ENCODE data around the gene SKOR2.

GRCh38 chr18:47247036-47247415 is 4.4 kb downstream of the SKOR2 start:
- TF ChIP-seq CEBPZ (IDR thresholded peaks at IDR 0.05; ENCODE audit: borderline replicate concordance, low read depth, low read length), result no peak
- TF ChIP-seq TARDBP (IDR thresholded peaks at IDR 0.05), result no peak
- TF ChIP-seq PHTF2 (CRISPR knock-in tag; IDR thresholded peaks at IDR 0.05), result no peak
- no peak for TF ChIP-seq ADNP (tag; IDR thresholded peaks at IDR 0.05)
- TF ChIP-seq SIN3A (IDR thresholded peaks at IDR 0.05; ENCODE audit: borderline replicate concordance in 2 of 2, control insufficient read depth in 1 of 2, low read depth in 2 of 2, low read length in 2 of 2), result no peak
- no peak for TF ChIP-seq ELK3 (CRISPR knock-in tag; IDR thresholded peaks at IDR 0.05)
- TF ChIP-seq POLR2A (conservative IDR thresholded peaks at IDR 0.05), result no peak
- TF ChIP-seq PURB (CRISPR knock-in tag; IDR thresholded peaks at IDR 0.05; ENCODE audit: low read depth), result no peak
- TF ChIP-seq IRF1 (CRISPR knock-in tag; IDR thresholded peaks at IDR 0.05; ENCODE audit: borderline replicate concordance), result no peak
- TF ChIP-seq NFIC (IDR thresholded peaks at IDR 0.05), result no peak
